Activated CD8-positive, alpha-beta memory T cell treated with anti-CD3 and anti-CD28 coated beads, Interleukin-2, amount 10 ng/mL, durations not matched to agents 7 days and 5 days (primary cell): ENCODE data around the gene CD27. TPM values are rescaled to one million over a fixed set of nuclear protein-coding genes. Genes with fewer than 3 reads are reported as not detected.
"Not testable (repeated sequence)": the region's sequence is repeated elsewhere in the genome, so short reads cannot be mapped to it uniquely, and the experiment has no call there.

Experiments
- ATAC-seq: fragments of 150-1000 bp; cut with Tn5 transposase; one replicate; pipeline ENCODE4 v1.10.0; 2021; ENCODE audit warnings: moderate library complexity
- CTCF ChIA-PET: fragments of 350-600 bp; sonication (Branson Sonifier 250); formaldehyde crosslinking; loops from one replicate; lab custom pipeline; 2021; ENCODE audit warnings: antibody characterized with exemption; lab: Charles Lee
- DNase-seq: peaks from one replicate; pipeline ENCODE4 v3.0.0-alpha.2; 2020
- H3K27ac Mint-ChIP-seq: one replicate; pipeline ENCODE4 v1.8.0; 2021; ENCODE audit warnings: mild to moderate bottlenecking, mixed read lengths
- H3K27me3 Mint-ChIP-seq: one replicate; pipeline ENCODE4 v1.8.0; 2021; ENCODE audit warnings: mixed read lengths
- H3K36me3 Mint-ChIP-seq: one replicate; pipeline ENCODE4 v1.8.0; 2021; ENCODE audit warnings: mild to moderate bottlenecking, mixed read lengths
- H3K4me1 Mint-ChIP-seq: one replicate; pipeline ENCODE4 v1.8.0; 2021; ENCODE audit warnings: mixed read lengths
- H3K4me3 Mint-ChIP-seq: one replicate; pipeline ENCODE4 v1.8.0; 2021; ENCODE audit warnings: mild to moderate bottlenecking, moderate library complexity, mixed read lengths
- H3K9me3 Mint-ChIP-seq: one replicate; pipeline ENCODE4 v1.8.0; 2022; ENCODE audit warnings: low read depth, mixed read lengths
- total RNA-seq, 2 experiments: library from RNA; stranded (reverse); gene quantifications; one replicate each; pipeline ENCODE4 v1.2.3, GENCODE V29; 2021

The CD27 gene
- total RNA-seq, 2 experiments from 2014 or later = 44.9 to 67.3 TPM

GRCh38 chr12:6468283-6468575 lies 23.5 kb downstream of the CD27 start:
- peak overlapping the region; percentile 94 for H3K27ac Mint-ChIP-seq
- no peak for DNase-seq
- ATAC-seq = no peak
- H3K36me3 Mint-ChIP-seq = peaks cover 55% of the 10 kb centered on the region
- no peaks in the 10 kb centered on the region for H3K9me3 Mint-ChIP-seq
- peaks cover 73% of the 10 kb centered on the region for H3K4me1 Mint-ChIP-seq
- CTCF ChIA-PET = interaction anchor here (1.1 to 4.2 kb wide), 3 partner anchors 21 to 43 kb away, joined by 3 to 40 read pairs (median 3); partner anchors contain the start of gene MRPL51
- H3K4me3 Mint-ChIP-seq = peak overlapping the region; percentile 87
- H3K27me3 Mint-ChIP-seq = no peaks in the 10 kb centered on the region

DNA sequence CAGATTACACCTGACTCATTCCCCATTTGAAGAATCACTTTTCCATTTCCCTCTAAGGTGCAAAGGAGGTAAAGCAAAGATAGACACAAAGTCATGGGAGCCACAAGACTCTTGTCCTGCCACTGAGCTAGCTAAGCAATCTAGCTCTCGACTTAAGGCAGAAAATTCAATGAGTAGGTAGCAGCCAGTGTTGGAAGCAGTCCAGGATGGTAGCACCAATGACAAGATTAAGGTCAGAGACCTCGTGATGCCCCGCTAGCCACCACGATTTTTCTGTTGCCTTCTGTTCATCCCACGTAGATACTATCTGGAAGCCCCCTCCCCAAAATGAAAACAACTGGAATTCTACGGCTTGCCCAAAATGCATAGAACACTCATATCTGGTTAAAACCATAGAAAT lies 24.3 kb downstream of the CD27 start:
- H3K36me3 Mint-ChIP-seq = peaks cover 48% of the 10 kb centered on the region
- ATAC-seq (no peak), DNase-seq (no peak)
- peak overlapping the region; percentile 94 for H3K27ac Mint-ChIP-seq
- H3K27me3 Mint-ChIP-seq = peaks cover 3% of the 10 kb centered on the region
- H3K9me3 Mint-ChIP-seq = no peaks in the 10 kb centered on the region
- CTCF ChIA-PET = interaction anchor here (1.1 to 4.2 kb wide), 5 partner anchors 10 to 146 kb away, joined by 3 to 40 read pairs (median 6); partner anchors contain the start of gene TAPBPL
- peak overlapping the region; percentile 87 for H3K4me3 Mint-ChIP-seq
- H3K4me1 Mint-ChIP-seq = peaks cover 64% of the 10 kb centered on the region

GRCh38 chr12:6469609-6470374 lies 25.0 kb downstream of the CD27 start:
- CTCF ChIA-PET = interaction anchor here (0.6 to 4.3 kb wide), 17 partner anchors 8 to 150 kb away, joined by 3 to 40 read pairs (median 6); partner anchors contain the start of genes CD27 and TAPBPL
- ATAC-seq (no peak), DNase-seq (no peak)
- peaks cover 57% of the 10 kb centered on the region for H3K4me1 Mint-ChIP-seq
- no peaks in the 10 kb centered on the region for H3K9me3 Mint-ChIP-seq
- H3K36me3 Mint-ChIP-seq = peaks cover 41% of the 10 kb centered on the region
- peaks cover 7% of the 10 kb centered on the region for H3K27me3 Mint-ChIP-seq
- H3K27ac Mint-ChIP-seq = peak overlapping the region; percentile 94
- peak overlapping the region; percentile 87 for H3K4me3 Mint-ChIP-seq

- Mint-ChIP-seq H3K4me1 (peaks cover 53% of the 10 kb centered on the region), H3K4me3 (peak within 1 kb of the TSS; percentile 87), H3K9me3 (no peaks in the 10 kb centered on the region), H3K36me3 (peaks cover 37% of the 10 kb centered on the region), H3K27ac (peak within 1 kb of the TSS; percentile 94), H3K27me3 (peaks cover 8% of the 10 kb centered on the region)
- CTCF ChIA-PET = interaction anchor here (0.6 to 4.3 kb wide), 19 partner anchors 9 to 150 kb away, joined by 3 to 40 read pairs (median 5); partner anchors contain the start of genes CD27 and TAPBPL
- ATAC-seq (peak; percentile 89), DNase-seq (peak; percentile 99)
These were observed 25.8 kb downstream of the CD27 start, which contains the start of gene VAMP1 for GRCh38 chr12:6470375-6471163. Gene VAMP1, minus strand, starts transcription at chr12:6470677. Its CDS starts 146 bp downstream, at chr12:6470531.

- CTCF ChIA-PET = interaction anchor here (1.2 to 4.3 kb wide), 5 partner anchors 10 to 83 kb away, joined by 3 to 32 read pairs (median 5); partner anchors contain the start of gene TAPBPL
- Mint-ChIP-seq H3K27me3 (peaks cover 8% of the 10 kb centered on the region), H3K9me3 (no peaks in the 10 kb centered on the region), H3K27ac (peak overlapping the region; percentile 2), H3K36me3 (peaks cover 25% of the 10 kb centered on the region), H3K4me1 (peaks cover 41% of the 10 kb centered on the region), H3K4me3 (no peak overlapping the region)
- ATAC-seq (no peak), DNase-seq (no peak)
These were observed 27.2 kb downstream of the CD27 start for GRCh38 chr12:6471989-6472360.

DNA sequence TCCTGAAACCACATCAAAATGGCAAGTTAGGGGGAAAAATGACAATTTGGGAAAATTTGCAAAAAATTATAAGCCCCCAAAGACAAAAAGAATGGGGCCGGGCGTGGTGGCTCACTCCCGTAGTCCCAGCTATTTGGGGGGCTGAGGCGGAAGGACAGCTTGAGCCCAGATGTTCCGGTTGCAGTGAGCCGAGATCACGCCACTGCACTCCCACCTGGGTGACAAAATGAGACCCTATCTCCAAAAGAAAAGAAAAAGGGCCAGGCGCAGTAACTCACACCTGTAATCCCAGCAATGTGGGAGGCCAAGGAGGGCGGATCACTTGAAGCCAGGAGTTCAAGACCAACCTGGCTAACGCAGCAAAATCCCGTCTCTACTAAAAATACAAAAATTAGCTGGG lies 27.7 kb downstream of the CD27 start:
- Mint-ChIP-seq H3K4me1 (peaks cover 36% of the 10 kb centered on the region), H3K4me3 (no peak overlapping the region), H3K27ac (no peak overlapping the region), H3K27me3 (peaks cover 8% of the 10 kb centered on the region), H3K9me3 (no peaks in the 10 kb centered on the region), H3K36me3 (peaks cover 20% of the 10 kb centered on the region)
- ATAC-seq (no peak), DNase-seq (no peak)
- CTCF ChIA-PET = interaction anchor here (1.7 to 4.3 kb wide), 2 partner anchors 11 to 21 kb away, joined by 5 to 32 read pairs; partner anchors contain the start of gene TAPBPL

DNA sequence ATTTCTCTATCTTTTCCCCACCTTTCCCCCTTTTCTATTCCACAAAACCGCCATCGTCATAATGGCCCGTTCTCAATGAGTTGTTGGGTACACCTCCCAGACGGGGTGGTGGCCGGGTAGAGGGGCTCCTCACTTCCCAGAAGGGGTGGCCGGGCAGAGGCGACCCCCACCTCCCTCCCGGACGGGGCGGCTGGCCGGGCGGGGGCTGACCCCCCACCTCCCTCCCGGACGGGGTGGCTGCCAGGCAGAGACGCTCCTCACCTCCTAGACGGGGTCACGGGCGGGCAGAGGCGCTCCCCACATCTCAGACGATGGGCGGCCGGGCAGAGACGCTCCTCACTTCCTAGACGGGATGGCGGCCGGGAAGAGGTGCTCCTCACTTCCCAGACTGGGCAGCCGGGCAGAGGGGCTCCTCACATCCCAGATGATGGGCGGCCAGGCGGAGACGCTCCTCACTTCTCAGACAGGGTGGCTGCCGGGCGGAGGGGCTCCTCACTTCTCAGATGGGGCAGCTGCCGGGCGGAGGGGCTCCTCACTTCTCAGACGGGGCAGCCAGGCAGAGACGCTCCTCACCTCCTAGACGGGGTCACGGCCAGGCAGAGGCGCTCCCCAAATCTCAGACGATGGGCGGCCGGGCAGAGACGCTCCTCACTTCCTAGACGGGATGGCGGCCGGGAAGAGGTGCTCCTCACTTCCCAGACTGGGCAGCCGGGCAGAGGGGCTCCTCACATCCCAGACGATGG lies 30.6 kb downstream of the CD27 start:
- peaks cover 12% of the 10 kb centered on the region for H3K4me1 Mint-ChIP-seq
- CTCF ChIA-PET, H3K36me3 Mint-ChIP-seq, DNase-seq, H3K27ac Mint-ChIP-seq, H3K9me3 Mint-ChIP-seq, ATAC-seq, H3K4me3 Mint-ChIP-seq: not testable (repeated sequence)
- H3K27me3 Mint-ChIP-seq = peaks cover 13% of the 10 kb centered on the region

GRCh38 chr12:6476489-6476888 lies 31.7 kb downstream of the CD27 start:
- no peak overlapping the region for H3K27ac Mint-ChIP-seq
- CTCF ChIA-PET = no interaction called here
- peaks cover 6% of the 10 kb centered on the region for H3K4me1 Mint-ChIP-seq

GRCh38 chr12:6477601-6478377 lies 33.0 kb downstream of the CD27 start:
- CTCF ChIA-PET, H3K4me1 Mint-ChIP-seq, H3K36me3 Mint-ChIP-seq, ATAC-seq, H3K4me3 Mint-ChIP-seq, DNase-seq, H3K9me3 Mint-ChIP-seq, H3K27ac Mint-ChIP-seq: not testable (repeated sequence)
- H3K27me3 Mint-ChIP-seq = peaks cover 14% of the 10 kb centered on the region

More at GRCh38 chr12:6476489-6476888, 31.7 kb downstream of the CD27 start:
- DNase-seq = no peak
- Mint-ChIP-seq H3K4me3 (no peak overlapping the region), H3K27me3 (peaks cover 14% of the 10 kb centered on the region), H3K9me3 (no peaks in the 10 kb centered on the region), H3K36me3 (no peaks in the 10 kb centered on the region)
- ATAC-seq = no peak

- no peak for ATAC-seq
- Mint-ChIP-seq H3K4me1 (no peaks in the 10 kb centered on the region), H3K27ac (no peak overlapping the region), H3K27me3 (peaks cover 14% of the 10 kb centered on the region), H3K36me3 (no peaks in the 10 kb centered on the region), H3K9me3 (no peaks in the 10 kb centered on the region), H3K4me3 (no peak overlapping the region)
- DNase-seq = no peak
- CTCF ChIA-PET = no interaction called here
These were observed 33.7 kb downstream of the CD27 start for GRCh38 chr12:6478416-6478815.

DNA sequence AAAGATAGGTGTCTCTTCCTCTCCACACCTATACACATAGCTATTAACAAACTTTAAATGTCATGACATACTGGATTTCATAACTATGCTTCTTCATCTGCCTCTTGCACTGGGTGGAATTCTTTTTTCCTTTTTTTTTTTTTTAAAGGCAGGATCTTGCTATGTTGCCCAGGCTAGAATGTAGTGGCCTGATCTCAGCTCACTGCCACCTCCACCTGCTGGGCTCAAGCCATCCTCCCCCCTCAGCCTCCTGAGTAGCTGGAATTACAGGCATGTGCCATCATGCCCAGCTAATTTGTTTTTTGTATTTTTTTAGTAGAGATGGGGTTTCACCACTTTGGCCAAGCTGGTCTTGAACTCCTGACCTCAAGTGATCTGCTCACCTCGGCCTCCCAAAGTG lies 43.5 kb downstream of the CD27 start:
- Mint-ChIP-seq H3K9me3 (no peaks in the 10 kb centered on the region), H3K4me1 (peaks cover 13% of the 10 kb centered on the region), H3K27me3 (no peaks in the 10 kb centered on the region), H3K36me3 (peaks cover 13% of the 10 kb centered on the region), H3K4me3 (no peak overlapping the region), H3K27ac (no peak overlapping the region)
- no peak for DNase-seq
- ATAC-seq = no peak
- CTCF ChIA-PET = interaction anchor here (0.6 to 2.2 kb wide), 6 partner anchors 18 to 65 kb away, joined by 3 to 7 read pairs (median 4); partner anchors contain the start of gene VAMP1

- CTCF ChIA-PET = interaction anchor here (1.0 kb wide), 1 partner anchor 52 kb away, joined by 4 read pairs; no protein-coding TSS in a partner anchor
- Mint-ChIP-seq H3K27me3 (no peaks in the 10 kb centered on the region), H3K27ac (no peak overlapping the region), H3K9me3 (no peaks in the 10 kb centered on the region), H3K4me1 (peaks cover 13% of the 10 kb centered on the region), H3K36me3 (peaks cover 15% of the 10 kb centered on the region), H3K4me3 (no peak overlapping the region)
- ATAC-seq (no peak), DNase-seq (no peak)
These were observed 44.7 kb downstream of the CD27 start for GRCh38 chr12:6489449-6489848.
